ENCODE results near the gene SRD5A3.
A peak's percentile ranks its signal among the peaks of the same experiment; 100 is the strongest.

SRD5A3 gene

GRCh38 chr4:55345980-55346850 lies at the start of gene SRD5A3:
Gene SRD5A3 (plus strand): TSS chr4:55346242. CDS start chr4:55346337, 95 bp downstream.
- DNase-seq, result peak; percentile 89 to 90

GRCh38 chr4:55297346-55297745 lies 48.7 kb upstream of the SRD5A3 start:
- DNase-seq, result no peak

GRCh38 chr4:55303760-55304165 lies 42.3 kb upstream of the SRD5A3 start:
- DNase-seq, result no peak

GRCh38 chr4:55304303-55304702 lies 41.7 kb upstream of the SRD5A3 start:
- no peak for DNase-seq

- no peak for DNase-seq
Measured at GRCh38 chr4:55308071-55308470, 38.0 kb upstream of the SRD5A3 start.

GRCh38 chr4:55311792-55312488 lies 34.1 kb upstream of the SRD5A3 start:
- DNase-seq, result no peak

- DNase-seq, result peak in 1 of 2 donors; percentile 7
Measured at GRCh38 chr4:55312489-55313101, 33.4 kb upstream of the SRD5A3 start.

GRCh38 chr4:55314141-55314820 lies 31.8 kb upstream of the SRD5A3 start:
- DNase-seq, result no peak

- DNase-seq, result no peak
Measured at GRCh38 chr4:55318175-55319129, 27.6 kb upstream of the SRD5A3 start.

GRCh38 chr4:55321707-55322264 lies 24.3 kb upstream of the SRD5A3 start:
- DNase-seq, result peak; percentile 70 to 80

GRCh38 chr4:55323375-55323774 lies 22.7 kb upstream of the SRD5A3 start:
- DNase-seq, result no peak

- DNase-seq, result no peak
Measured at GRCh38 chr4:55326629-55327028, 19.4 kb upstream of the SRD5A3 start.

GRCh38 chr4:55329012-55329411 lies 17.0 kb upstream of the SRD5A3 start:
- DNase-seq, result no peak

- no peak for DNase-seq
Measured at GRCh38 chr4:55330241-55330640, 15.8 kb upstream of the SRD5A3 start.

GRCh38 chr4:55336138-55337034 lies 9.7 kb upstream of the SRD5A3 start:
- DNase-seq, result no peak

GRCh38 chr4:55337944-55338343 lies 8.1 kb upstream of the SRD5A3 start:
- no peak for DNase-seq

- DNase-seq, result no peak
Measured at GRCh38 chr4:55338486-55338885, 7.6 kb upstream of the SRD5A3 start.

GRCh38 chr4:55340266-55340665 lies 5.8 kb upstream of the SRD5A3 start:
- no peak for DNase-seq

- no peak for DNase-seq
Measured at GRCh38 chr4:55343887-55344286, 2.2 kb upstream of the SRD5A3 start.

GRCh38 chr4:55345054-55345453 lies 988 bp upstream of the SRD5A3 start:
- DNase-seq, result no peak
